Activated CD4-positive, alpha-beta T cell treated with anti-CD3 and anti-CD28 coated beads, Interleukin-2, Interleukin-6, amounts not matched to agents 100 ng/mL and 50 ng/mL, durations not matched to agents 16 hours and 8 hours (primary cell): ENCODE measurements around the gene CDKAL1.
"Not testable (repeated sequence)": the region's sequence is repeated elsewhere in the genome, so short reads cannot be mapped to it uniquely, and the experiment has no call there.

Source experiments
- DNase-seq: peaks from one replicate; pipeline ENCODE4 v3.0.0-alpha.2; 2020

CDKAL1 gene

GRCh38 chr6:20554817-20555216, 20.6 kb downstream of the CDKAL1 start:
- no peak for DNase-seq

GRCh38 chr6:20559924-20560551, 25.8 kb downstream of the CDKAL1 start:
- DNase-seq = no peak

GRCh38 chr6:20563377-20563776, 29.1 kb downstream of the CDKAL1 start:
- no peak for DNase-seq

- peak; percentile 34 for DNase-seq
Observed at GRCh38 chr6:20564269-20564668, 30.0 kb downstream of the CDKAL1 start.

- peak; percentile 32 for DNase-seq
Observed at GRCh38 chr6:20564777-20565176, 30.5 kb downstream of the CDKAL1 start.

GRCh38 chr6:20565342-20565741, 31.1 kb downstream of the CDKAL1 start:
- peak; percentile 24 for DNase-seq

GRCh38 chr6:20566109-20566508, 31.9 kb downstream of the CDKAL1 start:
- no peak for DNase-seq

GRCh38 chr6:20569000-20569610, 34.8 kb downstream of the CDKAL1 start:
- no peak for DNase-seq

GRCh38 chr6:20571261-20571660, 37.0 kb downstream of the CDKAL1 start:
- no peak for DNase-seq

- no peak for DNase-seq
Observed at GRCh38 chr6:20572288-20572687, 38.0 kb downstream of the CDKAL1 start.

- no peak for DNase-seq
Observed at GRCh38 chr6:20572940-20573339, 38.7 kb downstream of the CDKAL1 start.

- no peak for DNase-seq
Observed at GRCh38 chr6:20574355-20574754, 40.1 kb downstream of the CDKAL1 start.

- no peak for DNase-seq
Observed at GRCh38 chr6:20575125-20575524, 40.9 kb downstream of the CDKAL1 start.

GRCh38 chr6:20575704-20576451, 41.6 kb downstream of the CDKAL1 start:
- no peak for DNase-seq

GRCh38 chr6:20577173-20577688, 43.0 kb downstream of the CDKAL1 start:
- no peak for DNase-seq

- DNase-seq = no peak
Observed at GRCh38 chr6:20581070-20581469, 46.8 kb downstream of the CDKAL1 start.

- peak; percentile 26 for DNase-seq
Observed at GRCh38 chr6:20582586-20583443, 48.6 kb downstream of the CDKAL1 start.

- DNase-seq = no peak
Observed at GRCh38 chr6:20583444-20583800, 49.2 kb downstream of the CDKAL1 start.

GRCh38 chr6:20584100-20584731, 50.0 kb downstream of the CDKAL1 start:
- peak; percentile 42 for DNase-seq

GRCh38 chr6:20589266-20589665, 55.0 kb downstream of the CDKAL1 start:
- no peak for DNase-seq

- not testable (repeated sequence) for DNase-seq
Observed at GRCh38 chr6:20590476-20590875, 56.2 kb downstream of the CDKAL1 start.

- not testable (repeated sequence) for DNase-seq
Observed at GRCh38 chr6:20594299-20594853, 60.1 kb downstream of the CDKAL1 start.
